OCI-LY1 (cell line): ENCODE measurements around the gene RPS16.

ENCODE experiments used
- CTCF ChIP-seq: fragments of 200-600 bp; sonication (generic), shearing (Covaris generic); IDR thresholded peaks from 2 replicates; pipeline ENCODE4 v1.5.1; 2017; ENCODE audit warnings: mild to moderate bottlenecking, antibody characterized with exemption, low read length, moderate library complexity, mixed read lengths
- EZH2 ChIP-seq: fragments of 200-600 bp; sonication (generic), shearing (Covaris generic); IDR thresholded peaks from 2 replicates; pipeline ENCODE4 v1.8.0; 2017; ENCODE audit warnings: borderline replicate concordance, mixed run types, mild to moderate bottlenecking, antibody characterized with exemption, low read length, moderate library complexity, mixed read lengths

GRCh38 chr19:39473443-39473960 lies 37.8 kb upstream of the RPS16 start:
- no peak for TF ChIP-seq CTCF
- TF ChIP-seq EZH2: no peak
